Measurements from ENCODE around the gene IYD.

The IYD gene, protein sequence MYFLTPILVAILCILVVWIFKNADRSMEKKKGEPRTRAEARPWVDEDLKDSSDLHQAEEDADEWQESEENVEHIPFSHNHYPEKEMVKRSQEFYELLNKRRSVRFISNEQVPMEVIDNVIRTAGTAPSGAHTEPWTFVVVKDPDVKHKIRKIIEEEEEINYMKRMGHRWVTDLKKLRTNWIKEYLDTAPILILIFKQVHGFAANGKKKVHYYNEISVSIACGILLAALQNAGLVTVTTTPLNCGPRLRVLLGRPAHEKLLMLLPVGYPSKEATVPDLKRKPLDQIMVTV

DNA sequence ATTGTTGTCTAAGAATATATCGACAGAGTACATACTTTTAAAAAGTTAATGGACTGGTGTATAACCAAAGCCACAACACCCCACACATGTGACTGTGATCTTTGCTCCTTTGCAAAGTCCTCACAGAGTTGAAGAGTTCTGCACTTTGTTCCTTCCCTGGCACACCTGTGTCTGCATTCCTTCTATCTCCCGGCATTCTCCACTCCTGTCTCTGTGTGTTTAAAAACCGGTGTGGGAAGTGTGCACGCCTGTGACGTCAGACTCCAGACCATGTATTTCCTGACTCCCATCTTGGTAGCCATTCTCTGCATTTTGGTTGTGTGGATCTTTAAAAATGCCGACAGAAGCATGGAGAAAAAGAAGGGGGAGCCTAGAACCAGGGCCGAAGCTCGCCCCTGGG, at the start of gene IYD:
TSS of gene IYD (plus strand) at position 251 of the 400 bp plus-strand sequence. CDS start at position 271, 20 bp downstream.
- no peak for DNase-seq

DNA sequence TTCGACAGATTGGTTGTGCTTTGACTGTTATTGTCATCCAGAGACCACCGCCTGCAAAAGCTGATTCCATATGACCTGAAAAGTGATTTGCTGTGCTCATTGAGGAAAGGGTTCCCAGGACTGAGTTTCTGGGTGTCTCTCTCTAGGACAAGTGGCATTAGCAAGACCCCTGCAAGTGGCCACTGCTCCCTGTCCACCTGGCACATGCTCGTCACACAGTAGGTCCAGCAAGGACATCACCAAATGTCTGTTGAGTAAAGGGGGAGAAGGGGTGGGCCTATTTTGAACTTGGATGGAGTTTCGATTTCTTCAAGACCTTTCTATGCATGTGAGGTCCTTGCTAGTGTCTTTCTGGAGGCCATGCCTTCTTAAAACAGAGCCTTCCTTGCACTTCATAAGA, 48.9 kb upstream of the IYD start:
- DNase-seq: no peak

DNA sequence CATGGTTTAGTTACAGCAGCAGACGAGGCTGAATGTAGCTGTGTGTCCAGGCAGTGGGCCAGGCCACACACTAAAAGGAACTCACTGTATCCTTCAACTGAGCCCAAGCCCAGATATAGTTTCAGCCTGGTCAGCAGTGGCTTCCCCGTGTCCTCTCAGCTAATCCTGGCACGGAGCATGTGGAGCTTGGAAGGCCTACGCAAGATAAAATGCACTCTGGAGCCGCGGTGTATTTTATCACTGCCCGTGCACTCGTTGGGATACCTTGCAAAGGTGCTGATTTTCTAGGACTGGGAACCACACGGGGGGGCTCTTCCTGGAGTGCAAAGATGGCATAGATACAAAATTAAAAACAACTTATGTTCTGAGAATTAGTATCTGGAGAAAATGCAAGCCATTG, 48.4 kb upstream of the IYD start:
- no peak for DNase-seq

DNA sequence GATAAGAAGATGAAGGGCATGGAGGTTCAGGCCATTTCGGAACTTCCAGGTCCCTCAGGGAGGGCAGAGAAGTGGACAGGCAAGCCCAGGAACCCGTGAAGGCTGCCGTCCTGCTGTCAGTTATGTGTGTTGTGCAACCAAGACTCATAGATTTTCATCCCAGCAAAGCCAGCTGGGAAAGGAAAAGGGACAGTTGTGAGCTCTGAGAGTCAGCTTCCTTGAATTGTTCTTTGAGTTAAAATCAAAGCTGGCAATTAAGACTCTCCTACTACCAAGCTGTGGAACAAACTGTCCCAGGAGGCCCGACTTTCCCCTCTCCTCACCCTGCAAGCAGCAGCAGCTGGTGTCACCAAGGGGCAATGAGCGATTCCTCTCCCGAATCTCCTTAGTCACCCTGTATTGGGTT, 46.3 kb upstream of the IYD start:
- DNase-seq: no peak

DNA sequence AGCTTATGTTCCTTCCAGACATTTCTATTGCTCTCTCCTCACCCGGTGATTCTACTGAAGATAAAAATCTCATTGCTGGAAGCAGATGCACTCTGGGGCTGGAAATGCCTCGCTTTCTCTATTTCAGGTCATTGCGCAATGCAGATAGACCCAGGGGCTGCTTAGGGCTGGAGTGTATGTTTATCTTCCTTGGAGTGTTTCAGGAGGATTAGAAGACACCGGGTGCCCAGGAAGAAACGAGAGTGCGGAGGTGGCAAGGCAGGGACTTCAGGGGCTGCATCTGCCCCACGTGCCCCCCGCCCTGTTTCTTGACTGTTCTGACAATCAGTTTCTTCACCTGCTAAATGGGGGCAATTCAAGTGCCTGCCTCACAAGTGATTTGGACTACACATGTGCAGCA, 45.6 kb upstream of the IYD start:
- no peak for DNase-seq

DNA sequence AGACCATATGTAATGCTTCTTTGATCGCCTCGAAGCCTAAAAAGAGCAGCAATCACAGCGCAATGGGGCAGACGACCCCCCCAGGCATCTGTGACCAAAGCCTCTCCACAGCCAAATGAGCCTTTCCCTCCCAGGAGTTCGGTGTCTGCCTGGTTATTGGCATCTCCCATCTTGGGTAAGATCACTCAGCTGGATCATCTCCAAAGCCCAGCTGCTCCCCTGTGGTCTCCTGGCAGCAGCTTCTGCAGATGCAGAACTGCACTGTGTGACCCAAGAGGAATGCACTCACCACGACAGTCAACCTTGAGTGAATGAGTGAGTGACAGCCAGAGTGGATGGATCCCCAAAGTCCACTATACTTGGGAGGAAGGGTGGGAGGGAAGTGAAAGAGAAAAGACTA, 44.8 kb upstream of the IYD start:
- peak; percentile 33 for DNase-seq

DNA sequence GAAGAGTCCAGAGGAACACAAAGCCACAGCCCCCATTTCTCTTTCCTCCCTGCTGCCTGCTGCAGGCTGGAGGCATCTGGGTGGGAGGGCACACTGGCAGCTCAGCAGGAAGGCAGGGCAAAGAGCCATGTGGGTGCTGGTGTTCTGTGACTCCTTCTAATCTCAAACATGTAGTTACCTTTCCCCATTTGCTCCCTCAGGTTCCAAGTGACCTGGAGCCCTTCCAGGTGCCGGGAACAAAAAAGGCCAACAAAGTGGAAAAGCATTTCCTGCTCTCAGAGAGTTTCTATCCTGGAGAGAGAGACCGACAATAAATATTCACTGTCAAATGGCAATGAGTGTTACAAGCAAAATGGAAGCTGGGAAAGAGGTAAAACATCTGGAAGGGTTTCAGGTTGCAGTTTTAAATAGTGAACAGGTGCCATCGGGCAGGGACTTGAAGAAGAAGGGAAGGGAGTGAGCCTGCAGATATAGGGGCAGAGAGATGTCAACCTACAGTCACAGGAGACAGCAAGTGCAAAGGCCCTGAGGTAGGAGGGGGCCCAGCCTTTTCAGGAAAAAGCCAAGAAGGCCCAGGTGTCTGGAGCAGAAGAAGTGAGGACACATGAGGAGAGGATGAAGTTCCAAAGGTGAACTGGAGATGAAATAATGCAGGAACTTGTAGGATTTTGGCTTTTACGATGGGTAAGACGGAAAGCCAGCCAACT, 43.6 kb upstream of the IYD start:
- peak; percentile 37 for DNase-seq

DNA sequence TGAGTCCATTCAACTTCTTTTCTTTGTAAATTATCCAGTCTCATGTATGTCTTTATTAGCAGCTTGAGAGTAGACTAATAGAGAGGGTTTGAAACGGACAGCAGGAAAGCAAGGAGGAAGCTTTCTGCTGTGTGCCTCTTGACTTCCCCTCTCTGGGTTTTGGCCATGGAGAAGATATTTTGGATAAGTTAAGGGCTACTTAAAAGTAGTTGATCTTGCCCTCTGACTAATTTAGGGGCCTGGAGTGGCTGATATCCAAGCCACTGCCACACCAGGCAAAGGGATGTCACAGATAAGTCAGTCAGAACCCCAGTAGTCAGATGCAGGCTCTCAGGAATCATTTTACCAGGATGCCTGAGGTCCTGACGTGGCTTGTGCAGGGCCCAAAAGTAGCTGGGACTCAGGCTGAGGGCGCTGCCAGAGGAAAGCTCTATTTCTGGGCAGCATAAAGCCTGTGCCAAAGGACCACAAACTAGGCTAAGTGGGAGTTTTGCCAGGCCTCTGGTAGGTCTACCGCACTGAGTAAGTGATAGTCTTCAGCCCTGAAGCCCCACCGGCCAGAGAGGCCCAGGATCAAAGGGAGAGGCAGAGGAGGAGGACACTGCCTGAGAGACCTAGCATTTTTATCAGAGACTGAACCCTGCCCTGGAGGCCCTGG, 41.6 kb upstream of the IYD start:
- DNase-seq: no peak

DNA sequence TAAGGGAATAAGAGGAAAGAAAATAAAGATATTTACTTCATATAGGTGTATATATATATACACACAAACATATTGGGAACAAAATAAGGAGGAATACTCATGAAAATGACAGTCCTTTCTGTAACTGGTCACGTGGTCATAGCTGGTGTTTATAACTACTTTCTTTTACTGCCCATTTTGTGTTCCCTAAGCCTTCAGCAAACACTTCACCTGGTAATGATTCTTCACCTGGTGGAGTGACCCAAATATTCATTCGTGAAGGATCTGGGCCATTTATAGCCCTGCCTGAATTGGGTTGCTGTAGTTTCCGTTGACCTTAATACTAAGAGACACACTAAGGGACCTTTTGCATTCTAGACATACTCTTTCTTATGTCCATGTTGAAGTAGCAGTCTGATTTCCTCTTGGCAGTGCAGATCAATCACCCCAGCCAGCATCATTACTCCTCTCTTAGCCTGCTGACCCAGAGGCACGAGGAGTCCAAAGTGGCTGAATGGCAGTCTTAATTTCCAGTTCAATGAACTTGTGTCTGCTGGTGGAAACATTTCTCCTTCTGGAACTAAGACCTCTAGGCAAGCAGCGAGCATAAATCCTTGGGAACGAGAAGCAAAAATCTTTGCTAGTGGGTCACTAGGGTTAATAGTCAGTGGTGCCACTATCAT, 39.9 kb upstream of the IYD start:
- DNase-seq: no peak

DNA sequence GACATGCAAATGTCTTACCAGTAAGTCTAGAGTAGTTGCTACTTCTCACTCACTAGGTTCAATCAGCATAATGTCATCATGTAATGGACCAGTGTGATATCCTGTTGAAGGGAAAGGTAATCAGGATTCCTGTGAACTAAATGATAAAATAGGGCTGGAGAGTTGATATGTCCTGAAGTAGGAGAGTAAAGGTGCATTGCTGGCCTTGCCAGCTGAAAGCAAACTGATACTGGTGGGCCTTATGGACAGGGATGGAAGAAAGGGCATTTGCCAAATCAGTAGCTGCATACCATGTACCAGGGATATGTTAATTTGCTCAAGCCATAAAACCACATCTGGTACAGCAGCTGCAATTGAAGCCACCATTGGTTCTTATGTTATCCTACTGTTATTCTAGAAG, 37.5 kb upstream of the IYD start:
- DNase-seq: no peak

DNA sequence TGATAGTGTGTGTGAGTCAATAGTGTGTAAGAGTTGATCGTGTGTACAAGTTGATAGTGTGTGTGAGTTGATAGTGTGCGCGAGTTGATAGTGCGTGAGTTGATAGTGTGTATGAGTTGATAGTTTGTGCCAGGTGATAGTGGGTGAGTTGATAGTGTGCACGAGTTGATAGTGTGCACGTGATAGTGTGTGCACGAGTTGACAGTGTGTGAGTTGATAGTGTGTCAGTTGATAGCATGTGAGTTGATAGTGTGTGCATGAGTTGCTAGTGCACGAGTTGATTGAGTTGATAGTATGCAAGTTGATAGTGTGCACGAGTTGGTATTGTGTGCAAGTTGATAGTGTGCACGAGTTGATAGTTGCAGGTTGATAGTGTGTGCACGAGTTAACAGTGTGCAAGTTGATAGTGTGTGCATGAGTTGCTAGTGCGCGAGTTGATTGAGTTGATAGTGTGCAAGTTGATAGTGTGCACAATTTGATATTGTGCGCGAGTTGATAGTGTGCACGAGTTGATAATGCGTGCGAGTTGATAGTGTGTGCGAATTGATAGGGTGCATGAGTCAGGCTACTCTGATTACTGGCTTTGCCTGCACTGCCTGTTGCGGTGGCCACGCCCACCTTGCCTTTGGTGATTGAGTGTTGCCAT, 35.8 kb upstream of the IYD start:
- no peak for DNase-seq

DNA sequence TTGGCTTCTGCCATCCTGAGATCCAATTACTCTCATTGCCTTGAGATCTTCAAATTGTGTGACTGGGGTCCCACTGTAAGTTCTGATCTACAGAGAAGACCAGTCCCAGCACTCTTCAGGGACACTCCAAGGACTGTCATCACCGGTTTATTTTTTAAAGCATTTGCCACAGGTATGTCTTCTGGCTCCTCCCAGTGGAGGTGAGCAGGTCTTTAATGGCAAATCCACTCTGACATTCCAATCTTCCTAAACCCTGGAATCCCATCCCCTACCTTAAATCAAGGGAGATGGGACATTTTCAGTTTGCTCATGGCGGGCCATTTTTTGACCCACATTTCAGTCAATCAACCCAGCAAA, 35.2 kb upstream of the IYD start:
- DNase-seq: no peak

DNA sequence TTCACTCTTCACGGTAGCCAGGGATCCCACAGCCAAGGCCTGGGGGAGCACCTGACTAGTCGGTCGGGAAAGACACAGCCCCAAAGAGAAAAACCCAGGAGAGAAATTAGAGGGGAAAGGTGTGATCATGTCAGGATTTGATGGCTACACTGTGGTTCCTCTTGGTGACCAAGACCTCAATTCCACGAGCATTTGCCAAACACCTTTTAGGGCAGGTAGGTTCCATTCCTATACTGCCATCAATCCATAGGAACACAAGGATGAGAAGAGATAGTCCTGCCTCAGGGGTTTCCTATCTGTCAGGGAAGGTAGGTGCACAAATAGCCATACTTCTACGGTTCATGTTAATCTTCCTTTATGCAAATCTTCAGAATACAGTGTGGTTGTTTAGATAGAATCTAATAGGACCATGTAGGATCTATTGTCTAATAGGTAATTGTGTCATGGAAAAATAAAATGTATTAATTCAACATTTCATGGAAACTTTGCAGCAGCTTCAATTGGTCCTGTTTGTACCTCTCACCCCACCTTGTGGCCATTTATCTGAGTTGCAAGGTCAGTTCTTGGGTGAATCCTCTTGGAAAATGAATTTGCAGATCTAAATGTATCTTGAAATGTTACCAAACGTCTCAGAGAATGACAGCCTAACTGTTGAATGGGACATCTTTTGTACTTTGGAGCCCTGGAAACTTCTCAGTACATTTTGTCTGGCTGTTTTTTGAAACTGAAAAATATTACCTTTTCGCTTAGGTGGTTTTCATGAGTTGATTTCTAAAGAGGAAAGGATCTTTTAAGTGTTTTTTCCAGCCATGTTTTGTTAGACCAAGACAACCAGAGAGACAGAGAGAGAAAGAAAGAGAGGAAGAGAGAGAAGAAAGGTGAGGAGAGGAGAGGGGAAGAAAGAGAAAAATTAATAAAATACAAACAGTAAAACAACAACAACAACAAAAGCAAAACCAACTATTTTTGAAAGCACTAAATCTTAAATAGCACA, 33.7 kb upstream of the IYD start:
- DNase-seq: peak; percentile 77

DNA sequence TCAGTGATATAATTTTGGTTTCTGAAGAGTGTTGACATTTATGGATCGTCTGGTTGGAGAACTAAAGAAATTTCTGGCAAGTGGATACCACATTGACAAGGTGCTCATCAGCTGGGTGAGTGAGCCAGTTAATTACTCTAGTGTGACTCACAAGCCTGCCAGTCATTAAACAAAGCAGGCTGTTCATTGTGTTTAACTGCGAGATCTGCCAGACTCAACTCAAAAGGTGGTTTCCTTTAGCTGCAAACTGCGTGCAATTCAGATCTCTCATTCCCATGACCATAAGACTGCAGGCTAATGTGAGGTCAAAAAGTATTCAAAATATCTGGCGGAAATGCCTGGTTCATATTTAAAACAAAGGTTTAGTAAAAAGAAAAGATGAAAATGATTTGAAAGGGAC, 32.5 kb upstream of the IYD start:
- peak; percentile 71 for DNase-seq

DNA sequence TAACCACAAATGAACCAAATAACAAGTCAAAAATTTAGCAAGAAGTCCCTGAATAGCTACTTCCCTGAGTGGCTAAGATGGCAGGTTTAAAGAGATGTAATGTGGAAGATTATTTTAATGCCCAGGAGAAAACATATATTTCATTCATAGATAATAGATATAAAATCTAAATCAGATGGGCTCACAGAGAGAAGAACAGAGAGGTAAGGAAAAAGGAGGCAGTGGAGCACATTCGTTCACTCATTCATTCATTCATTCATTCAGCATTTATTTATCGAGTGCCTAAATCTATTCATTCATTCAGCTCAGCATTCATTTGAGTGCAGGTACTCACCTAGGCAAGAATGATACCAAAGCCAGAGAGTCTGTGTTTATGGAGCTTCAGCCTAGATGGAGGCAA, 32.1 kb upstream of the IYD start:
- no peak for DNase-seq

DNA sequence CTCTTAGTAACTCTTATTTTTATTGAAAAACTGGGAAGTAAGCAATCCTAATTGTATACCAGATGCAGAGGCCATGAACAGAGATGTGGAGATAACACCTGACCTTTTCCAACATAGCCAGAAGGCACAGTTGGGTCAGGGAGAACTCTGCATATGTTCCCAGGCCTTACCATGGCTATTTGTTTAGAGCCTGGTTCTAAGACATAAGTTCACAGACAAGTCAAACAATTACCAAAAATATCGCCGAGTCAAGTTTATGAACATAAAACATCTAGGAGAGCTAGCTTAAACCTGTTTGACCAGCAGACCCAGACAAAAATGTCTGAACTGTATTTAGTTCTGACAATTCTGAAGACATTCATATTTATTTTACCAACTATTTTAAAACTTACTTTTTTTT, 26.7 kb upstream of the IYD start:
- no peak for DNase-seq

DNA sequence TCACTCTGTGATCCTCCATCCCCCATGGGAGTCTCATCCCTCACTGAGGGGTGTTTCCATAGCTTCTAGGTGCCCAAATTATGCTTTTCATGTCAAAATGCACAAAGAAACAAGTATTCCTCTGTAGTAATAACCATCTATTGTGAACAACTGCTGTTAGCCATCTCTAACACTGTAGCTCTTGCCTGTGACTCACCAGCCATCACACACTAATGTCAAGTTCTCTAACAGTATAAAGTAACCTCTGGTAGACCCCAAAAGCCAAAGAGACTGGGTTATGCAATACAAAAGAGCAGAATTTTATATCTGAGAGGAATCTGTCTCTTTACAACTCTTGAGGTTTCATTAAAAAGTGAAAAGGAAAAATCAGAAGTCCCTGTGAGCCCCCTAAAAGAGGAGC, 25.4 kb upstream of the IYD start:
- DNase-seq: peak; percentile 40

DNA sequence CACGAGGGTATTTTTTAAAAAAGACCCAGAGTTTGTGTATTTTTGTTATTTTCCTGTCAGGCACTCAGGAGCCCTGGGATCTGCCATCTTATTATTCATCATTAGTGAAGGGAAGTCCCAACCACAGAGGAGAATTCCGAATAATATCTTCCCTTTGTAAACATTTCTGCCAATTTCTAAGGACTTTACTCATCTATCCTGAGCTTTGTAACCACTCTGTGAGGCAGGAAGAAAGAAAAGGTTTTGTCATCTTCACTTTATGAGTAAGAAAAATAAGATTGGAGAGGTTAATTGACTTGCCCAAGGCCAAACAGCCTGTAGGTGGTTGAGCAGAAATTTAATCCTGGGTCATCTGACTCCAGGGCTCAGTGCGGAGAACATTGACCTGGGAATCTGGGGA, 23.0 kb upstream of the IYD start:
- peak; percentile 26 for DNase-seq

DNA sequence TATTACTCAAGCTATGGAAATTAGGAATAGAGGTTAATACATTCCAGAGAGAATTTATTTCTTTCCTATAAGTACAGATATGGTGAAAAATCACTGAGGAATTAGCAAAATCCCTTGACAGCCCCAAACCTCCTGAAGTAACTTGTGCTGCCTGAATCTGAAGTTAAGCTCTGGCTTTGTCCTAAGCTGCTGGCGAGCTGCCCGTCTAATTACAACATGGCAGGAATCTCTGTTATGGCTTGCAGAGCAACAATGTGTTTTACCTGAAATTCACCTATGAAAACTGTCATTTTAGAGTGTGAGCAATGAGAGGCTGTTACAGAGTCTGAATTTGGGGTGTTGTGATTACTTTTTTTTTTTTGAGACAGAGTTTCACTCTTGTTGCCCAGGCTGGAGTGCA, 22.5 kb upstream of the IYD start:
- DNase-seq: peak; percentile 28

DNA sequence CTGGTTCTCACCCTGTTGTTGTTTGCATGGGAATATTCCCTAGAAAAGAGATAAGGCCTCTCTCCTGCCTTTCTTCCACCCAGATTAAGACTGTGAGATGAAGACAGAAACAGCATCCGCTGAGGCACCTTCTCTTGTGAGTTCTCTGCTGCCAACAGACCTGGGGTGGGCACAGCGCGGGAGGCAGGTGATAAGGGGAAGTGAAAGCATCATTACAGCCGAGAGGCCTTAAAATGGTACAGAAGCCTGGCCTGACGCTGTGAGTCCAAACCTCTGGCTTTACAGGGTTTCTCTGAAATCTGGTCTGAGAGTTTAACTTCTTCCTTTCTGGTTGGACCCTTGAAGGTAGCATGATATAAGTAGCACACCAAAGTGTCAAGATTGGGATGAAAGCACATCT, 21.0 kb upstream of the IYD start:
- DNase-seq: no peak

DNA sequence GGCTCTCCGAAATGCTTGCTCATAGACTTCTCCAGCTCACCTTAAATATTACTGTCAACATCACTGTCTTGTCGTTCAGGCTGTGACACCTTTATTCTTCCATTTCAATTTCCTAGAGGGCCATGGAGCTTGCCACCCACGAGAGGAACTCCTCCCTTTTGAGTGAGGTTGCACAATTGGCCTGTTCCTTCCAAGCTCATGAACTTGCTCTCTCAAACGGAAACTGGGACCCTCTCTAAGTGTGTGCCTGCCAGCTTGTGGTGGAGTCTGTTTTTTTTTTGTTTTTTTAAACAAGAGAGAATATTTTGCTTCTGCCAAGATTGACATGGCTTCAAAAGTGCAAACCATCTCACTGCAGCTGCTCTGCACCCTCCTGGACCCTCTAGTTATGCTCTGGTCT, 19.3 kb upstream of the IYD start:
- DNase-seq: no peak
